NB4 (cell line): Measurements from ENCODE around the gene MED14.

Experiments
- DNase-seq: peaks from one replicate; pipeline ENCODE4 v3.0.0; 2010; ENCODE audit warnings: low read depth
- H3K4me3 ChIP-seq: one replicate; pipeline ENCODE4 v1.5.1; 2011; ENCODE audit warnings: mild to moderate bottlenecking, low read depth, low read length, moderate library complexity
- CTCF ChIP-seq: IDR thresholded peaks from one replicate; pipeline ENCODE4 v1.5.1; 2012; ENCODE audit warnings: low read depth, low read length
- MYC ChIP-seq: IDR thresholded peaks from 2 replicates; pipeline ENCODE4 v1.6.1; 2011; ENCODE audit warnings: low read depth, low read length
- POLR2A ChIP-seq: IDR thresholded peaks from 2 replicates; pipeline ENCODE4 v1.6.1; 2011; ENCODE audit warnings: mild to moderate bottlenecking; ENCODE audit not compliant: insufficient read length; ENCODE audit errors: extremely low read depth
- TF ChIP-seq, protein P1 (sequence below): IDR thresholded peaks from 2 replicates; pipeline ENCODE4 v1.6.1; 2011; ENCODE audit warnings: low read depth, low read length

Gene MED14

DNA sequence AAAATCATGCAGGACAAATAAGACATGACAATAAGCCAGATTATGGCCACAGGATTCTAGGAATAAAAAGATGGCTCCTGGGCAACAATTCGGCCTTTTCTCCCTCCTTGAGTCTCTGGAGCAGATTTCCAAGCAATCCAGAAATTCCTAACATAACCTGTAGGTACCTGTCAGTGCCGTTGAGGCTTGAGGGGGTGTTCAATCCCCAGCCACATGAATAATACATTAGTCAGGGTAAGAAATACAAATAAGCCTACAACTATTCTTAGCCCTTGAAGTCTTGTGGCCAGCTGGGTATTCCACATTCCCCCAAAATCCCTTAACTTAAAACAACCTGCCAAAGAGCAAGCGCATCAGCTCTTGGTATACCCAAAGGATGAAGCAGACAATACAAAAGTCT, 97.7 kb downstream of the MED14 start:
- H3K4me3 ChIP-seq = no peak overlapping the region
- DNase-seq = no peak
- TF ChIP-seq MYC = no peak
- TF ChIP-seq CTCF = no peak
- TF ChIP-seq, protein P1, sequence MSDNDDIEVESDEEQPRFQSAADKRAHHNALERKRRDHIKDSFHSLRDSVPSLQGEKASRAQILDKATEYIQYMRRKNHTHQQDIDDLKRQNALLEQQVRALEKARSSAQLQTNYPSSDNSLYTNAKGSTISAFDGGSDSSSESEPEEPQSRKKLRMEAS = no peak
- no peak for TF ChIP-seq POLR2A

GRCh38 chrX:40632199-40632598, 103.1 kb downstream of the MED14 start:
- no peak for TF ChIP-seq CTCF
- TF ChIP-seq MYC = no peak
- TF ChIP-seq, protein P1 = no peak
- TF ChIP-seq POLR2A = no peak
- no peak for DNase-seq
- no peak overlapping the region for H3K4me3 ChIP-seq

DNA sequence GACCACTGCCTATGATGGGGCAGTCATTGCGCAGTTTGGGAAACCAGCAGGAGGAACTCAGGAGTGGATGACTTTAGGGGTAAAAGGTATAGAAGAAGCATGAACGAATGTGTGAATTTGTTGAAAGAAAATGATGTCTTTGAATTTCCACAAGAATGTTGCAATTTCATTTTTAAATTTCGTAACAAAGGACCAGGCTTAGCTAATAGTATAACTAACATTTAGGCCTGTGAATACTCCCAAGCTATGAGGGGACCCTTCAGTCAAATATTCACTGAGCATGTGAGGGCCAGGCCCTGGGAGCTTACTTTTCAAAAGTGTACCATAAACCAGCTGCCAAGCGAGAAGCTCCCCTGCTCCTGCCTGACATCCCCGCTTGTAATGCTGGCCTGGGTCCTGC, 106.8 kb downstream of the MED14 start:
- TF ChIP-seq, protein P1 = no peak
- TF ChIP-seq POLR2A (no peak), CTCF (no peak), MYC (no peak)
- no peak overlapping the region for H3K4me3 ChIP-seq
- peak; percentile 23 for DNase-seq

DNA sequence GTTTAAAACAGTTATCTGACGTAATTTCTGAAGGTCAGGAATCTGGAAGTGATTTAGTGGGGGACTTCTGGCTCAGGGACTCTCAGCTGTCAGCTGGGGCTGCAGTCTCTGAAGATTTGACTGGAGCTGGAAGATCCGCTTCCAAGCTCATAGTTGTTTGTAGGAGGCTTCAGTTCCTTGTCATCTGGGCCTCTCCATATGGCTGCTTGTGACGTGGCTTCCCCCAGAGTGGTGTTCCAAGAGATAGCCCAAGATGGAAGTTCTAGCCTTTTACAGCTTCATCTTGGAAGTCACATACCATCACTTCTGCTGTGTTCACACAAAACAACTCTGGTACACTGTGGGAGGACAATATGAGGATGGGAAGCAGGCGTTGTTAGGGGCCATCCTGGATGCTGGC, 110.0 kb downstream of the MED14 start:
- TF ChIP-seq, protein P1 = no peak
- no peak for TF ChIP-seq MYC
- no peak overlapping the region for H3K4me3 ChIP-seq
- DNase-seq = no peak

- TF ChIP-seq, protein P1 = no peak
- TF ChIP-seq CTCF = no peak
- TF ChIP-seq POLR2A = no peak
- no peak for TF ChIP-seq MYC
- H3K4me3 ChIP-seq = no peak overlapping the region
- DNase-seq = no peak
These were observed 111.7 kb downstream of the MED14 start for GRCh38 chrX:40623665-40624064.

DNA sequence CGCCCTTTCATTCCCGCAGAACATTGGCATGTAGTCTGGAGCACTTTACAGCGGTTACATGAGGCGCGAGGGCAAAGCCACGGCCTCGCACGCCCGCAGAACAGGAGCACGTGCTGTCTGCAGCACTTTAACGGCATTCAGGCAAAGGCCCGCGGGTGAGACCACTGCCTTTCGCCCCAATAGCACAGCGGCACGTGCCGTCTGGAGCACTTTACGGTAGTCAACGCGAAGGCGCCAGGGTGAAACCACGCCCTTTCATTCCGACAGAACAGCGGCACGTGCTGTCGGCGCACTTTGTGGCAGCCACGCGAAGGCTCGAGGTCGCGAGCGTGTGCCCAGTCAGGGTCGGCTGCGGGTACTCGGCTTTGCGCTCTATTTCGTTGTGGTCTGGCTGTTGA, 112.2 kb downstream of the MED14 start, which contains the start of gene MPC1L:
Gene MPC1L (plus strand): TSS at position 290 of the 398 bp plus-strand sequence. CDS start 138 bp downstream, outside the sequence.
- TF ChIP-seq CTCF (no peak), MYC (no peak), POLR2A (no peak)
- TF ChIP-seq, protein P1 = no peak

More for the DNA sequence above, 112.2 kb downstream of the MED14 start, which contains the start of gene MPC1L:
- DNase-seq = no peak
- H3K4me3 ChIP-seq = no peak within 1 kb of the TSS
